GM19468 (cell line): ENCODE results near the gene CDKAL1.

ENCODE experiments used
- ATAC-seq: cut with Tn5 transposase; IDR thresholded peaks from one replicate; pipeline ENCODE4 v1.9.1; 2021; ENCODE audit warnings: mild to moderate bottlenecking, moderate library complexity, moderate number of reproducible peaks; ENCODE audit not compliant: unreplicated experiment; ENCODE audit errors: extremely low read depth

CDKAL1 gene

GRCh38 chr6:21134356-21134755 lies 600.1 kb downstream of the CDKAL1 start:
- no peak for ATAC-seq

GRCh38 chr6:21135484-21136013 lies 601.3 kb downstream of the CDKAL1 start:
- ATAC-seq: no peak

DNA sequence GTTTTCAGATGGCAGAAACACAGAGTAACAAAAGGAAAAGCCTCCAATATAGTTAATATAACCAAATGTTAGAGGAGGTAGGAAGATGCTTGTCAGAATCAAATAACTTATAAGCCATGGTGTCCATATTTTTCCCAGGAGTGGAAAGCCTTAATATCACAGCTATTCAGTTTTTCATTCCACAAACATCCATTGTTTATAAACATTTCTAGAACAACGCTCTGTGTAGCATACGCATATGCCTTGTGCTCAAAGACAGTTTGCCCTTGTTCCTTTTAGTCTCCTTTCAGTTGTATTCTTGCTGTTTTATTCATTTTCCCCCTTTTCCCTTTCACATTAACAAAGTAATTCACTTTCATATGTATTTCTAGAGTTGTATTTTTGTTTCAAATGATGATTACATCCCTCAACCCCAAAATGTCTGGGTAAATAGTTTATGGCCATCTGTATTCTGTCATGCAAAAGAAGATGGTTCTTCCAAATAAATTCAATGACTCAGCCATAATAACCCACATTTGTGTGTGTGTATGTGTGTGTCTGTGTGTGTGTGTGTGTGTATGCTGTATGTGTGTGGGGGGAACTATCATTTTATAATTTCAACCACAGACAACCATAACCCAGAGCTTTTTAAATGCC lies 603.6 kb downstream of the CDKAL1 start:
- no peak for ATAC-seq

- no peak for ATAC-seq
These were observed 604.2 kb downstream of the CDKAL1 start for GRCh38 chr6:21138336-21139069.

- no peak for ATAC-seq
These were observed 606.7 kb downstream of the CDKAL1 start for GRCh38 chr6:21140966-21141365.

GRCh38 chr6:21141616-21142303 lies 607.5 kb downstream of the CDKAL1 start:
- ATAC-seq: no peak

GRCh38 chr6:21142741-21143140 lies 608.5 kb downstream of the CDKAL1 start:
- no peak for ATAC-seq

- no peak for ATAC-seq
These were observed 609.4 kb downstream of the CDKAL1 start for GRCh38 chr6:21143645-21144044.

DNA sequence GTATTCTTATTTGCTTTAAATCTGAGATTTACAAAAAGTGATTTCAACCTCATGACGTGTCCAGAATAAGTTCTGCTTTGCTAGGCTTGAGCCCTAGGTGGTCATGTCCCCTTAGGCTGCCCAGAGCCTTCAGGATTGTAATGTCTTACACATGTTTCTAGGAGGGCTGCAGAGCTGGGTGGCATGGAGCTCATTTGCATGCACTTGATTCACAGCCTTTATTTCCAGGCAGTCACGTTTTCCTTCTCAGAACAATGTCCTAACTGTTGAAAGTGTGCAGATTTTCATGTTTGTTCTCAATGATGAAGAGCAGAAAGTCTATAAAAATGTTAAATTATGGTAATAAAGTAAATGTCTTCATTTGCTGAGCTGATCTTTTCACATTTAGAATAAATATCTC lies 610.7 kb downstream of the CDKAL1 start:
- ATAC-seq: no peak

DNA sequence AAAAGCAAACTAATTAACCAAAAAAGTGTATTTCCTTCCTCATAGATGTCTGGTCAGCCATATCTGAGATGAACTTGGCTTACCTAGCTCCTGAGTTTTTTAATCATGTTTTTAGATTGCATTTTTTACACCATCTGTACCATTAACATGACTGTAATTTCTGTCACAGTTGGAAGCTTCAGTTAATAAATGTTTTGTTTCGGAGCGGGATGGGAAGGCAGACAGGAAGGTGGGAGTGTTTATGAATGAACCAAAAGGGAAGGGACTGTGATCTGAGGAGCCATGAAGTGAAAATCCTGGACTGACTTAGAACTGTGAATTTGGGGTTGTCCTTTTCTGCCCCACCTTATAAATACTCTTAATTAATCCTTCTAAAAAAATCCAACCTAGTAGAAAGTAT lies 613.7 kb downstream of the CDKAL1 start:
- ATAC-seq: no peak

GRCh38 chr6:21149470-21149869 lies 615.2 kb downstream of the CDKAL1 start:
- no peak for ATAC-seq

DNA sequence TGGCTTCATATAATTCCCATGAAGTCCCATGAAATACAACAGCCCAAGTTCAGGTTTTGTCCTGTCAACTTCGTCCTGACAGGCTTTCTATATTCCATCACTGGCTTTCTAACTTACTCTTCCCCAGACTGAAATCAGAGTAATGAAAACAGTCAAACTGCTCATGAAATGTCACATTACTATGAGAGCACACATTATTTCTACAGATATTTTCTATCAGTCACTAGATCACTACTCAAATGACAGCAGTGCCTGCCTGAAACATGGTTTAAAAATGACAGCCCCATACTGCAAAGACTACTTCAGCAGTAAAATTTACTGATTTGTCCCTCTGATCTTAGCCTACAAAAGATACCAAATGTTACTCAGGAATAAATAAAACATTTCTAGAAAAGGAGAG lies 616.4 kb downstream of the CDKAL1 start:
- no peak for ATAC-seq

GRCh38 chr6:21151119-21151518 lies 616.9 kb downstream of the CDKAL1 start:
- ATAC-seq: no peak

GRCh38 chr6:21151530-21151929 lies 617.3 kb downstream of the CDKAL1 start:
- ATAC-seq: no peak

- no peak for ATAC-seq
These were observed 623.1 kb downstream of the CDKAL1 start for GRCh38 chr6:21157186-21157929.

GRCh38 chr6:21158149-21158548 lies 623.9 kb downstream of the CDKAL1 start:
- no peak for ATAC-seq

DNA sequence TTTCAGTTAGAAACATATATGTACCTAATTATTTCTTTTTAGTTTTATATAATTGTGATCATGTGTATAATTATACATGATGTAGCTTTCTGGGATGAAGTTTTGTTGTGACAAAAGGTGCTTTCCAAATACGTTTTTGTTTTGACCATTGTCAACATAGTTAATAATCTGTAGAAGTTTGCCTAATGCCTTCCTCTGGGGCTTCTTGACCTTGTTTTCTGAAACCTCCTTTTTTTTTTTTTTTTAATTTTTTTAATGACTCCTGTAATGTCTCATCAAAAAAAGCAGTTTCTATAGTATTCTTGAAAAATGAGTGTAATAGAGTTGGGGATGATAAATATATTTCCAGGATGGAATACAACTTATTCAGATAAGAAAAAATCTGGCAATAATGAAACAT lies 624.6 kb downstream of the CDKAL1 start:
- ATAC-seq: no peak

DNA sequence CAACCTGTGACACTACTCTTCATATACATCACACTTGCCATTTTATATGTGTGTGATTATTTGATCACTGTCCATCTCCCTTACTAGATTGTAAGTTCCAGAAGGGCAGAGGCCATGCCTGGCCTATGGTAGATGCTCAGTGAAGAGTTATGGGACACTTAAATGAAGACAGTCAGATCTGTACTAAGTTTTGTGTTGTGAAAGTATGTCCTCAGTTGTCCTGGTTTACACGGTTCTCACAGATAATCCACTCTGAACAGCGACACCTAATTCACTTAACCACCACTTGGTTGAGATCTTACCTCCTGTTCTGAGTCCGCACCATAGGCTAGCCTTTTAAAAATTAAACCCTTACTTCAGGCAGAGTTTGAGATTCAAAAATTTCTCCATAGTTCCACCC lies 625.2 kb downstream of the CDKAL1 start:
- ATAC-seq: peak; percentile 41

DNA sequence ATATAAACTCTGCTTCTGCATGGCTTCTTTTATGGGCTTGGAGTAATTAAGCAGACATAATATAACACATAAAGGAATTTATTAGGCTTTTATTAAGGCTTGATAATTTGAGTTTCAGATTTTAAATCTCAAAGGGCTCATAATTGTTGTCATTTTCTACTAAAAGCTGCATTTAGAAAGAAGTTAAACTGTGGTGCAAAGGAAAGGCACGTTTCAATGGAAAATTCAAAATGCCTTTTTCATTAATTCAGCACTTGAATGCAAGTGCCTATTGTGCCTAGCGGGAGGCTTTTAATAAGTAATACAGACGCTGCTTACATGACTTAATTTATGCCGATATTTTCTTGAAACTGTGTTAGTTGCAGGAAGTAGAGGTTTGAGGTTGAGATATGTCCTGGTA lies 627.5 kb downstream of the CDKAL1 start:
- no peak for ATAC-seq

DNA sequence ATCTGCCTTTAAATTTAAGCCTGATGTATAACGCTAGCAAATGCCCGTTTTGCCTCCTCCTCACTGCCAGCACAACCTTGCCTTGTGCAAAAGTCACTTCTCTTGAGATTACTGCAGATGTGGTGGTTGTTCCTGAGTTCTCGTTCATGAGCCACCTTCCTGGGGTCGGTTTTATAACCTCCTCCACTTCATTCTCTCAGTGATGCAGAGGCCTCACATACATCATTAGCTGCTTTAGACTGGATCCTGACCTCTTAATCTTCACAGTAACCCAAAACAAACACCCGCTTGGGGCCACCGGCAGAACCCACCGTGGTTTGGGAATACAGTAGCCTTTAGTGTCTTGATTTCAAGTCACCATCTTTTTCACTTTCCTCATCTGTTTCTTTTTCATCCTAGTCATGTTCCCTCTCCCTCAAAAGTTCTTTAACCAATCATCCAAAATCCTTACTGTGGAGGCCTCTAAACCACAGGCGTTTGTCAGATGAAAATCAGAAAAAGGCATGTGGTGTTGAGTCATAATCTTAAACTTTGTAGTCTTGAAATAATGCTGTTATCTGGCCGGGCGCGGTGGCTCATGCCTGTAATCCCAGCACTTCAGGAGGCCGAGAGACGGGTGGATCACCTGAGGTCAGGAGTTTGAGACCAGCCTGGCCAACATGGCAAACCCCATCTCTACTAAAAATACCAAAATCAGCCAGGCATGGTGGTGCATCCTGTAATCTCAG lies 629.0 kb downstream of the CDKAL1 start:
- ATAC-seq: no peak
